ENCODE results near the gene SDC3. TPM values are rescaled to one million over a fixed set of nuclear protein-coding genes. Genes with fewer than 3 reads are reported as not detected.
A peak's percentile ranks its signal among the peaks of the same experiment; 100 is the strongest.

Gene SDC3
- total RNA-seq, 4 donors from 2014 or later: 2.9 to 11.6 (median 5.1) TPM

- no peaks in the 10 kb centered on the region for H3K9me3 ChIP-seq
- 54 to 57% methylated on average over 2 of the region's 6 CpGs for WGBS, 2 donors
- DNase-seq: no peak
- peaks cover 8 to 38% (median 22%) of the 10 kb centered on the region in 3 donors for H3K4me1 ChIP-seq
- peaks cover 0 to 19% (median 0%) of the 10 kb centered on the region in 4 donors for H3K27me3 ChIP-seq
- no peaks in the 10 kb centered on the region for H3K36me3 ChIP-seq
- TF ChIP-seq CTCF (IDR thresholded peaks at IDR 0.05): no peak
- TF ChIP-seq POLR2A (IDR thresholded peaks at IDR 0.05): no peak
- intact Hi-C loops (cut with DNase I): loop anchor here (5.0 kb wide), 3 partner anchors 110 to 190 kb away; partner anchors contain the start of gene MATN1
- peak overlapping the region in 1 of 4 donors; percentile 28 for H3K27ac ChIP-seq
- H3K4me3 ChIP-seq: no peak overlapping the region
These were observed 3.7 kb upstream of the SDC3 start for GRCh38 chr1:30912224-30912623.

GRCh38 chr1:30911059-30911954, 2.7 kb upstream of the SDC3 start:
- no peaks in the 10 kb centered on the region for H3K36me3 ChIP-seq
- peaks cover 0 to 26% (median 0%) of the 10 kb centered on the region in 4 donors for H3K27me3 ChIP-seq
- H3K4me3 ChIP-seq: no peak overlapping the region
- WGBS, 2 donors: 47 to 57% methylated on average over 6 to 7 of the region's 9 CpGs
- H3K4me1 ChIP-seq: peaks cover 8 to 47% (median 22%) of the 10 kb centered on the region in 3 donors
- no peaks in the 10 kb centered on the region for H3K9me3 ChIP-seq
- no peak for TF ChIP-seq POLR2A (IDR thresholded peaks at IDR 0.05)
- TF ChIP-seq CTCF (IDR thresholded peaks at IDR 0.05): peak; percentile 70 to 93 (median 82)
- peak; percentile 25 for DNase-seq
- intact Hi-C loops (cut with DNase I): loop anchor here (5.0 kb wide), 3 partner anchors 109 to 189 kb away; partner anchors contain the start of gene MATN1
- H3K27ac ChIP-seq: no peak overlapping the region

GRCh38 chr1:30909365-30910068, 959 bp upstream of the SDC3 start:
- intact Hi-C loops (cut with DNase I): loop anchor here (5.0 kb wide), 3 partner anchors 107 to 187 kb away; partner anchors contain the start of gene MATN1
- H3K27me3 ChIP-seq: peaks cover 0 to 26% (median 0%) of the 10 kb centered on the region in 4 donors
- H3K27ac ChIP-seq: peak overlapping the region; percentile 56 to 80 (median 62)
- no peaks in the 10 kb centered on the region for H3K36me3 ChIP-seq
- peak overlapping the region; percentile 33 to 67 (median 47) for H3K4me3 ChIP-seq
- H3K9me3 ChIP-seq: no peaks in the 10 kb centered on the region
- WGBS, 2 donors: 67 to 69% methylated on average over 10 to 11 of the region's 14 CpGs
- no peak for DNase-seq
- TF ChIP-seq POLR2A (IDR thresholded peaks at IDR 0.05): no peak
- TF ChIP-seq CTCF (IDR thresholded peaks at IDR 0.05): no peak
- peaks cover 8 to 53% (median 22%) of the 10 kb centered on the region in 3 donors for H3K4me1 ChIP-seq

GRCh38 chr1:30908316-30908695, 252 bp downstream of the SDC3 start:
- TF ChIP-seq CTCF (IDR thresholded peaks at IDR 0.05) (no peak), POLR2A (IDR thresholded peaks at IDR 0.05) (no peak)
- intact Hi-C loops (cut with DNase I): no loop called here
- Histone ChIP-seq H3K27me3 (peaks cover 0 to 26% (median 0%) of the 10 kb centered on the region in 4 donors), H3K27ac (peak overlapping the region; percentile 39 to 81 (median 74)), H3K36me3 (no peaks in the 10 kb centered on the region), H3K4me1 (peaks cover 8 to 57% (median 26%) of the 10 kb centered on the region in 3 donors), H3K9me3 (no peaks in the 10 kb centered on the region), H3K4me3 (peak overlapping the region; percentile 17 to 73 (median 53))
- DNase-seq: no peak
- no CpG with 5 or more reads among the region's 69 CpGs for WGBS, 2 donors
